ENCODE measurements around the gene DMWD. TPM values are rescaled to one million over a fixed set of nuclear protein-coding genes. Genes with fewer than 3 reads are reported as not detected.

Gene DMWD
- total RNA-seq, 1 donor from 2014 or later, result 20.4 TPM

GRCh38 chr19:45824531-45825262 is 32.1 kb upstream of the DMWD start:
- peak overlapping the region in 1 of 3 donors; percentile 47 for H3K9ac ChIP-seq (ENCODE audit: low read depth in 1 of 3, low read length in 3 of 3)
- no peaks in the 10 kb centered on the region for H3K9me3 ChIP-seq (ENCODE audit: control insufficient read depth in 3 of 3, low read length in 3 of 3)
- H3K4me3 ChIP-seq (ENCODE audit: low read length in 3 of 3), result no peak overlapping the region
- peaks cover 0 to 8% (median 6%) of the 10 kb centered on the region in 3 donors for H3K4me1 ChIP-seq (ENCODE audit: control insufficient read depth in 3 of 3, insufficient read depth in 3 of 3, low read length in 3 of 3)
- no peak overlapping the region for H3K27ac ChIP-seq (ENCODE audit: low read depth, low read length)
- no peaks in the 10 kb centered on the region for H3K27me3 ChIP-seq (ENCODE audit: control insufficient read depth in 3 of 3, insufficient read depth in 3 of 3, low read length in 3 of 3)
- peaks cover 73 to 89% (median 73%) of the 10 kb centered on the region in 3 donors for H3K36me3 ChIP-seq (ENCODE audit: control insufficient read depth in 3 of 3, insufficient read depth in 3 of 3, low read length in 3 of 3)

GRCh38 chr19:45824041-45824471 is 31.4 kb upstream of the DMWD start:
- Histone ChIP-seq H3K27ac (ENCODE audit: low read depth, low read length) (no peak overlapping the region), H3K4me3 (ENCODE audit: low read length in 3 of 3) (no peak overlapping the region), H3K36me3 (ENCODE audit: control insufficient read depth in 3 of 3, insufficient read depth in 3 of 3, low read length in 3 of 3) (peaks cover 69 to 88% (median 71%) of the 10 kb centered on the region in 3 donors), H3K9ac (ENCODE audit: low read depth in 1 of 3, low read length in 3 of 3) (peak overlapping the region in 2 of 3 donors; percentile 12 to 47), H3K4me1 (ENCODE audit: control insufficient read depth in 3 of 3, insufficient read depth in 3 of 3, low read length in 3 of 3) (peaks cover 0 to 8% (median 6%) of the 10 kb centered on the region in 3 donors), H3K9me3 (ENCODE audit: control insufficient read depth in 3 of 3, low read length in 3 of 3) (no peaks in the 10 kb centered on the region), H3K27me3 (ENCODE audit: control insufficient read depth in 3 of 3, insufficient read depth in 3 of 3, low read length in 3 of 3) (no peaks in the 10 kb centered on the region)

GRCh38 chr19:45823182-45823581 is 30.5 kb upstream of the DMWD start:
- Histone ChIP-seq H3K27me3 (ENCODE audit: control insufficient read depth in 3 of 3, insufficient read depth in 3 of 3, low read length in 3 of 3) (no peaks in the 10 kb centered on the region), H3K9ac (ENCODE audit: low read depth in 1 of 3, low read length in 3 of 3) (no peak overlapping the region), H3K36me3 (ENCODE audit: control insufficient read depth in 3 of 3, insufficient read depth in 3 of 3, low read length in 3 of 3) (peaks cover 60 to 80% (median 63%) of the 10 kb centered on the region in 3 donors), H3K27ac (ENCODE audit: low read depth, low read length) (no peak overlapping the region), H3K4me1 (ENCODE audit: control insufficient read depth in 3 of 3, insufficient read depth in 3 of 3, low read length in 3 of 3) (peaks cover 0 to 8% (median 6%) of the 10 kb centered on the region in 3 donors), H3K9me3 (ENCODE audit: control insufficient read depth in 3 of 3, low read length in 3 of 3) (no peaks in the 10 kb centered on the region), H3K4me3 (ENCODE audit: low read length in 3 of 3) (no peak overlapping the region)

- no peak overlapping the region for H3K27ac ChIP-seq (ENCODE audit: low read depth, low read length)
- peaks cover 57 to 75% (median 59%) of the 10 kb centered on the region in 3 donors for H3K36me3 ChIP-seq (ENCODE audit: control insufficient read depth in 3 of 3, insufficient read depth in 3 of 3, low read length in 3 of 3)
- H3K9ac ChIP-seq (ENCODE audit: low read depth in 1 of 3, low read length in 3 of 3), result no peak overlapping the region
- H3K4me1 ChIP-seq (ENCODE audit: control insufficient read depth in 3 of 3, insufficient read depth in 3 of 3, low read length in 3 of 3), result peaks cover 0 to 8% (median 6%) of the 10 kb centered on the region in 3 donors
- H3K27me3 ChIP-seq (ENCODE audit: control insufficient read depth in 3 of 3, insufficient read depth in 3 of 3, low read length in 3 of 3), result no peaks in the 10 kb centered on the region
- H3K4me3 ChIP-seq (ENCODE audit: low read length in 3 of 3), result no peak overlapping the region
- no peaks in the 10 kb centered on the region for H3K9me3 ChIP-seq (ENCODE audit: control insufficient read depth in 3 of 3, low read length in 3 of 3)
These were observed 30.1 kb upstream of the DMWD start for GRCh38 chr19:45822716-45823115.

- no peak overlapping the region for H3K27ac ChIP-seq (ENCODE audit: low read depth, low read length)
- no peak overlapping the region for H3K9ac ChIP-seq (ENCODE audit: low read depth in 1 of 3, low read length in 3 of 3)
- H3K4me1 ChIP-seq (ENCODE audit: control insufficient read depth in 3 of 3, insufficient read depth in 3 of 3, low read length in 3 of 3), result peaks cover 0 to 10% (median 8%) of the 10 kb centered on the region in 3 donors
- peaks cover 47 to 64% (median 51%) of the 10 kb centered on the region in 3 donors for H3K36me3 ChIP-seq (ENCODE audit: control insufficient read depth in 3 of 3, insufficient read depth in 3 of 3, low read length in 3 of 3)
- H3K27me3 ChIP-seq (ENCODE audit: control insufficient read depth in 3 of 3, insufficient read depth in 3 of 3, low read length in 3 of 3), result no peaks in the 10 kb centered on the region
- H3K9me3 ChIP-seq (ENCODE audit: control insufficient read depth in 3 of 3, low read length in 3 of 3), result no peaks in the 10 kb centered on the region
- H3K4me3 ChIP-seq (ENCODE audit: low read length in 3 of 3), result no peak overlapping the region
These were observed 28.9 kb upstream of the DMWD start for GRCh38 chr19:45821570-45821969.

GRCh38 chr19:45821103-45821521 is 28.5 kb upstream of the DMWD start:
- H3K4me3 ChIP-seq (ENCODE audit: low read length in 3 of 3), result no peak overlapping the region
- H3K9ac ChIP-seq (ENCODE audit: low read depth in 1 of 3, low read length in 3 of 3), result no peak overlapping the region
- no peaks in the 10 kb centered on the region for H3K9me3 ChIP-seq (ENCODE audit: control insufficient read depth in 3 of 3, low read length in 3 of 3)
- H3K27ac ChIP-seq (ENCODE audit: low read depth, low read length), result no peak overlapping the region
- H3K27me3 ChIP-seq (ENCODE audit: control insufficient read depth in 3 of 3, insufficient read depth in 3 of 3, low read length in 3 of 3), result no peaks in the 10 kb centered on the region
- H3K4me1 ChIP-seq (ENCODE audit: control insufficient read depth in 3 of 3, insufficient read depth in 3 of 3, low read length in 3 of 3), result peaks cover 0 to 10% (median 8%) of the 10 kb centered on the region in 3 donors
- H3K36me3 ChIP-seq (ENCODE audit: control insufficient read depth in 3 of 3, insufficient read depth in 3 of 3, low read length in 3 of 3), result peaks cover 42 to 59% (median 46%) of the 10 kb centered on the region in 3 donors

- Histone ChIP-seq H3K9me3 (ENCODE audit: control insufficient read depth in 3 of 3, low read length in 3 of 3) (no peaks in the 10 kb centered on the region), H3K4me1 (ENCODE audit: control insufficient read depth in 3 of 3, insufficient read depth in 3 of 3, low read length in 3 of 3) (peaks cover 0 to 12% (median 8%) of the 10 kb centered on the region in 3 donors), H3K4me3 (ENCODE audit: low read length in 3 of 3) (no peak overlapping the region), H3K36me3 (ENCODE audit: control insufficient read depth in 3 of 3, insufficient read depth in 3 of 3, low read length in 3 of 3) (peaks cover 37 to 54% (median 40%) of the 10 kb centered on the region in 3 donors), H3K27me3 (ENCODE audit: control insufficient read depth in 3 of 3, insufficient read depth in 3 of 3, low read length in 3 of 3) (no peaks in the 10 kb centered on the region), H3K27ac (ENCODE audit: low read depth, low read length) (no peak overlapping the region), H3K9ac (ENCODE audit: low read depth in 1 of 3, low read length in 3 of 3) (no peak overlapping the region)
These were observed 27.9 kb upstream of the DMWD start for GRCh38 chr19:45820413-45821102.

- Histone ChIP-seq H3K9me3 (ENCODE audit: control insufficient read depth in 3 of 3, low read length in 3 of 3) (no peaks in the 10 kb centered on the region), H3K4me1 (ENCODE audit: control insufficient read depth in 3 of 3, insufficient read depth in 3 of 3, low read length in 3 of 3) (peaks cover 0 to 10% (median 8%) of the 10 kb centered on the region in 3 donors), H3K27ac (ENCODE audit: low read depth, low read length) (no peak overlapping the region), H3K36me3 (ENCODE audit: control insufficient read depth in 3 of 3, insufficient read depth in 3 of 3, low read length in 3 of 3) (peaks cover 30 to 46% (median 33%) of the 10 kb centered on the region in 3 donors), H3K27me3 (ENCODE audit: control insufficient read depth in 3 of 3, insufficient read depth in 3 of 3, low read length in 3 of 3) (peaks cover 0 to 4% (median 0%) of the 10 kb centered on the region in 3 donors), H3K4me3 (ENCODE audit: low read length in 3 of 3) (no peak overlapping the region), H3K9ac (ENCODE audit: low read depth in 1 of 3, low read length in 3 of 3) (no peak overlapping the region)
These were observed 27.1 kb upstream of the DMWD start for GRCh38 chr19:45819769-45820168.

- peaks cover 0 to 5% (median 0%) of the 10 kb centered on the region in 3 donors for H3K4me1 ChIP-seq (ENCODE audit: control insufficient read depth in 3 of 3, insufficient read depth in 3 of 3, low read length in 3 of 3)
- peaks cover 16 to 28% (median 18%) of the 10 kb centered on the region in 3 donors for H3K36me3 ChIP-seq (ENCODE audit: control insufficient read depth in 3 of 3, insufficient read depth in 3 of 3, low read length in 3 of 3)
- no peak overlapping the region for H3K4me3 ChIP-seq (ENCODE audit: low read length in 3 of 3)
- no peak overlapping the region for H3K9ac ChIP-seq (ENCODE audit: low read depth in 1 of 3, low read length in 3 of 3)
- H3K27ac ChIP-seq (ENCODE audit: low read depth, low read length), result no peak overlapping the region
- no peaks in the 10 kb centered on the region for H3K9me3 ChIP-seq (ENCODE audit: control insufficient read depth in 3 of 3, low read length in 3 of 3)
- H3K27me3 ChIP-seq (ENCODE audit: control insufficient read depth in 3 of 3, insufficient read depth in 3 of 3, low read length in 3 of 3), result peaks cover 0 to 4% (median 2%) of the 10 kb centered on the region in 3 donors
These were observed 25.2 kb upstream of the DMWD start for GRCh38 chr19:45817725-45818301.

Measured in skeletal muscle tissue (tissue), 4 donors.